MM.1S (cell line): ENCODE results near the gene PAFAH1B2.
"Not testable (repeated sequence)": the region's sequence is repeated elsewhere in the genome, so short reads cannot be mapped to it uniquely, and the experiment has no call there.

Source experiments
- EZH2 ChIP-seq: fragments of 300-600 bp; sonication (generic); optimal IDR thresholded peaks from 2 replicates; pipeline ENCODE3; 2017; ENCODE audit warnings: low read depth, mild to moderate bottlenecking, antibody characterized with exemption, low read length, mixed read lengths
- EZH2phosphoT487 ChIP-seq: fragments of 300-600 bp; sonication (generic); IDR thresholded peaks from 2 replicates; pipeline ENCODE4 v1.6.1; 2018; ENCODE audit warnings: antibody characterized with exemption, low read length
- TF ChIP-seq, protein P1 (sequence below): fragments of 300-600 bp; sonication (generic); IDR thresholded peaks from 2 replicates; pipeline ENCODE4 v1.5.1; 2016; ENCODE audit warnings: antibody characterized with exemption, low read length, mixed read lengths

GRCh38 chr11:117112497-117112896 is 31.6 kb upstream of the PAFAH1B2 start:
- TF ChIP-seq, protein P1, sequence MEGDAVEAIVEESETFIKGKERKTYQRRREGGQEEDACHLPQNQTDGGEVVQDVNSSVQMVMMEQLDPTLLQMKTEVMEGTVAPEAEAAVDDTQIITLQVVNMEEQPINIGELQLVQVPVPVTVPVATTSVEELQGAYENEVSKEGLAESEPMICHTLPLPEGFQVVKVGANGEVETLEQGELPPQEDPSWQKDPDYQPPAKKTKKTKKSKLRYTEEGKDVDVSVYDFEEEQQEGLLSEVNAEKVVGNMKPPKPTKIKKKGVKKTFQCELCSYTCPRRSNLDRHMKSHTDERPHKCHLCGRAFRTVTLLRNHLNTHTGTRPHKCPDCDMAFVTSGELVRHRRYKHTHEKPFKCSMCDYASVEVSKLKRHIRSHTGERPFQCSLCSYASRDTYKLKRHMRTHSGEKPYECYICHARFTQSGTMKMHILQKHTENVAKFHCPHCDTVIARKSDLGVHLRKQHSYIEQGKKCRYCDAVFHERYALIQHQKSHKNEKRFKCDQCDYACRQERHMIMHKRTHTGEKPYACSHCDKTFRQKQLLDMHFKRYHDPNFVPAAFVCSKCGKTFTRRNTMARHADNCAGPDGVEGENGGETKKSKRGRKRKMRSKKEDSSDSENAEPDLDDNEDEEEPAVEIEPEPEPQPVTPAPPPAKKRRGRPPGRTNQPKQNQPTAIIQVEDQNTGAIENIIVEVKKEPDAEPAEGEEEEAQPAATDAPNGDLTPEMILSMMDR: not testable (repeated sequence)
- TF ChIP-seq EZH2, EZH2phosphoT487: not testable (repeated sequence)
